SU-DHL-6 (cell line): ENCODE results near the gene TMEM80.

Experiments used
- H2AFZ ChIP-seq: fragments of 200-600 bp; sonication (generic); 2 replicates; pipeline ENCODE4 v1.6.1; 2014; ENCODE audit warnings: low read depth, mild to moderate bottlenecking, moderate library complexity, mixed read lengths, antibody characterized with exemption, low read length; ENCODE audit not compliant: severe bottlenecking
- H3F3A ChIP-seq: fragments of 200-600 bp; shearing (Covaris generic); 2 replicates; pipeline ENCODE4 v1.6.0; 2016; ENCODE audit warnings: antibody characterized with exemption, mild to moderate bottlenecking; ENCODE audit not compliant: insufficient read depth
- H3K27ac ChIP-seq: fragments of 200-600 bp; sonication (generic); 2 replicates; pipeline ENCODE4 v1.5.1; 2016; ENCODE audit warnings: low read depth, mild to moderate bottlenecking, low read length, moderate library complexity, mixed read lengths
- H3K27me3 ChIP-seq: fragments of 200-600 bp; sonication (generic), shearing (Covaris generic); 2 replicates; pipeline ENCODE4 v1.6.0; 2014; ENCODE audit warnings: mild to moderate bottlenecking, low read length
- H3K36me3 ChIP-seq: fragments of 200-600 bp; sonication (generic); 2 replicates; pipeline ENCODE4 v1.6.1; 2014; ENCODE audit warnings: mild to moderate bottlenecking, low read length, mixed read lengths
- H3K4me2 ChIP-seq: fragments of 300-600, 200-600 bp; shearing (Covaris generic), sonication (generic); 2 replicates; pipeline ENCODE4 v1.6.0; 2014; ENCODE audit warnings: low read length, low read depth, mild to moderate bottlenecking; ENCODE audit not compliant: poor library complexity, severe bottlenecking
- H3K4me3 ChIP-seq: fragments of 200-600 bp; sonication (generic); 2 replicates; pipeline ENCODE4 v1.5.1; 2014; ENCODE audit warnings: antibody characterized with exemption, low read length, mild to moderate bottlenecking, mixed read lengths; ENCODE audit not compliant: insufficient read depth, poor library complexity, severe bottlenecking
- H3K79me2 ChIP-seq: fragments of 200-600 bp; sonication (generic); 2 replicates; pipeline ENCODE4 v1.6.1; 2014; ENCODE audit warnings: mild to moderate bottlenecking, low read length, moderate library complexity; ENCODE audit not compliant: insufficient read depth
- H3K9ac ChIP-seq: fragments of 200-600 bp; sonication (generic); 2 replicates; pipeline ENCODE4 v1.7.0; 2014; ENCODE audit warnings: mild to moderate bottlenecking, low read length
- H3K9me2 ChIP-seq: fragments of 200-600 bp; sonication (generic); replicated peaks from 2 replicates; pipeline ENCODE4 v1.6.1; 2014; ENCODE audit warnings: low read length; ENCODE audit not compliant: insufficient read depth
- H3K9me3 ChIP-seq: fragments of 200-600 bp; sonication (generic); 2 replicates; pipeline ENCODE4 v1.6.1; 2014; ENCODE audit warnings: low read length, mixed read lengths; ENCODE audit not compliant: insufficient read depth
- H4K20me1 ChIP-seq: fragments of 200-600 bp; sonication (generic); 2 replicates; pipeline ENCODE4 v1.6.1; 2014; ENCODE audit warnings: low read depth, mild to moderate bottlenecking, antibody characterized with exemption, low read length, moderate library complexity, mixed read lengths
- CTCF ChIP-seq: fragments of 200-600 bp; sonication (generic); IDR thresholded peaks from one replicate; pipeline ENCODE4 v1.5.1; 2017; ENCODE audit warnings: antibody characterized with exemption, mild to moderate bottlenecking, low read length, moderate library complexity; ENCODE audit not compliant: insufficient read depth, poor library complexity, severe bottlenecking
- EZH2phosphoT487 ChIP-seq: fragments of 200-600 bp; sonication (generic), shearing (Covaris generic); conservative IDR thresholded peaks from 2 replicates; pipeline ENCODE4 v1.6.1; 2018; ENCODE audit warnings: mild to moderate bottlenecking, antibody characterized with exemption, low read length, moderate library complexity, mixed read lengths

The TMEM80 gene

DNA sequence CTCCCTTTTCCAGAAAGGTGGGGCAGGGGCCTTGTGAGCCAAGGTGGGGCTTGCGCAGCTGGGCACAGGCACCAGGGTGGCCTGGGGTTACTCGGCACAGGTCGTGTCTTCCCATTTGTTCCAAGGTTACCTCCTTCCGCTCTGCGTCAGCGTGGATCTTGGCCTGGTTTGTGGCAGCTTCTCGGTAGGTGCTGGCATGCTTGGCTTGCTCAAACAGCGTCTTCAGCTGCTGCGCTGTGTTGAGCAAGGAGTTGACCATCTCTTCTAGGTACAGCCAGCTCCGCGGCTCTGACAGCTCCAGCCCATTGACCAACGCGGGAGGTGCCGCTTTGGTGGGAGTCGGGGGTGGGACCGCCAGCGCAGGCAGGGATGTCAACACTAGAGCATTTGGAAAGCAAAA is 21.2 kb upstream of the TMEM80 start:
- no peak overlapping the region for H3K27ac ChIP-seq
- H3K9ac ChIP-seq, result no peak overlapping the region
- H3F3A ChIP-seq, result no peaks in the 10 kb centered on the region
- H4K20me1 ChIP-seq, result no peaks in the 10 kb centered on the region
- H3K79me2 ChIP-seq, result no peaks in the 10 kb centered on the region
- H3K9me3 ChIP-seq, result no peaks in the 10 kb centered on the region
- H2AFZ ChIP-seq, result no peak overlapping the region
- no peak overlapping the region for H3K4me2 ChIP-seq
- TF ChIP-seq EZH2phosphoT487, result no peak
- no peak for TF ChIP-seq CTCF
- no peaks in the 10 kb centered on the region for H3K27me3 ChIP-seq
- no peaks in the 10 kb centered on the region for H3K9me2 ChIP-seq
- H3K4me3 ChIP-seq, result no peak overlapping the region
- H3K36me3 ChIP-seq, result peaks cover 6% of the 10 kb centered on the region; the same call in 1 of the 2 replicates

- Histone ChIP-seq H4K20me1 (no peaks in the 10 kb centered on the region), H3K27me3 (no peaks in the 10 kb centered on the region), H3F3A (no peaks in the 10 kb centered on the region), H2AFZ (no peak overlapping the region), H3K9me3 (no peaks in the 10 kb centered on the region), H3K4me3 (no peak overlapping the region), H3K79me2 (no peaks in the 10 kb centered on the region), H3K9me2 (no peaks in the 10 kb centered on the region), H3K9ac (no peak overlapping the region), H3K36me3 (peaks cover 6% of the 10 kb centered on the region; the same call in 1 of the 2 replicates), H3K27ac (no peak overlapping the region), H3K4me2 (no peak overlapping the region)
- TF ChIP-seq CTCF (no peak), EZH2phosphoT487 (no peak)
Observed at GRCh38 chr11:678297-678696, 17.3 kb upstream of the TMEM80 start.

DNA sequence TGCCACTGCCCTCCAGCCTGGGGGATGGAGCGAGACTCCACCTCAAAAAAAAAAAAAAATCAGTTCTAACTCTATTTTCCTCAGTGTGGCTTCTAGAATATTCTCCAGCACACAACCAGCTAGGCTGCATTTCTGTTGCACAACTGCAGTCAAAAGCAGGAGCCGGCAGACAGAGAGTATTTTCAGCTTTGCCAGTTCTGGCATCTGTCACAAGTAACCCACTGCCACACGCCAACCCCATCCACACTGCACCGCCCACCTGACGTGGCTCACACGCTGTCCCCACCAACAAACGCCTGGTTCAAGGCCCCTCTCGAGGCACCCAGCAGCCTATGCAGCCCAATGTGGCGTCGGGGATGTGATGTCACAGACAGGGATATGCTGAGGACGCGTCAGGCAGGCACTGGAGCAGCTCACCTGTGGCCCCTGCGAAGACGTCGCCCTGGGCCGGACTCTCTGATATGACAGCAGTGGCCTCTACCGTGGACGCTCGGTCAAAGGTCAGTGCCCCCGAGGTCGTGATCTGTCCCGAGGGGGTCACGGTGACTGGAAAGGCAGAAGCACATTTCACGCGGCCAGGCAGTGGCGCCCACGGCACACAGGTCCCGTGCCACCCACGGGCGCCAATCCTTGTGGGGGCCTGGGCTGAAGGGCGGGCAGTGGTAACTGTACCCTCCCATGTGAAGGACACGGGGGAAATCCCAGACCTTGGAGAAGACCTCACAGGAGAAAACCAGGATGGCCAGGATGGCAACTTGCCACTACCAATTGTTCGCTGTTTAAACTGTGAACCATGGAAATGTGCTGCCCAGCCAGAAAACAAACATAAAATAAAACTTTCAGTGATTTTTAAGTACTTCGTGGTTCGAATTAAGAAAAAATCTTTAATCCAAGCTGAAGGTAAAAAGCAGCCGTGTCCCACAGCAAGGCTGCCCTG is 16.1 kb upstream of the TMEM80 start:
- no peaks in the 10 kb centered on the region for H3K27me3 ChIP-seq
- H3K9me3 ChIP-seq, result no peaks in the 10 kb centered on the region
- H3K27ac ChIP-seq, result no peak overlapping the region
- no peaks in the 10 kb centered on the region for H3K79me2 ChIP-seq
- no peak overlapping the region for H2AFZ ChIP-seq
- H3F3A ChIP-seq, result no peaks in the 10 kb centered on the region
- H3K9ac ChIP-seq, result no peak overlapping the region
- peaks cover 4% of the 10 kb centered on the region; the same call in 1 of the 2 replicates for H3K36me3 ChIP-seq
- H3K4me3 ChIP-seq, result no peak overlapping the region
- H3K9me2 ChIP-seq, result no peaks in the 10 kb centered on the region
- no peak overlapping the region for H3K4me2 ChIP-seq
- H4K20me1 ChIP-seq, result no peaks in the 10 kb centered on the region
- no peak for TF ChIP-seq CTCF
